ENCODE measurements around the gene RNF10.
A peak's percentile ranks its signal among the peaks of the same experiment; 100 is the strongest.

RNF10 gene

GRCh38 chr12:120618954-120619615, 84.9 kb downstream of the RNF10 start:
- DNase-seq: no peak

- no peak for DNase-seq
Observed at GRCh38 chr12:120620624-120621023, 86.5 kb downstream of the RNF10 start.

GRCh38 chr12:120625557-120626419, 91.6 kb downstream of the RNF10 start:
- peak; percentile 45 for DNase-seq

All from NCI-H1436 (cell line).